Measurements from ENCODE around the gene DDAH2. TPM values are rescaled to one million over a fixed set of nuclear protein-coding genes. Genes with fewer than 3 reads are reported as not detected.

The DDAH2 gene
- 68.2 and 86.7 TPM in 2 replicates for total RNA-seq (2021)
- percentile 65 among the genes with signal in this experiment for Bru-seq, nascent RNA
- BruChase-seq, experiment 1, labeled RNA remaining after a 2-hour chase = percentile 79 among the genes with signal in this experiment
- percentile 89 among the genes with signal in this experiment for BruChase-seq, experiment 2, labeled RNA remaining after a 6-hour chase
- long read RNA-seq, transcript DDAH2-212 (6 exons, 1,688 nt) = minor isoform, 5 of 139 reads
- long read RNA-seq, transcript DDAH2-213 (7 exons, 1,688 nt) = major isoform, 119 of 139 reads
- long read RNA-seq, partial matches to known transcripts = 3 of 139 reads
- long read RNA-seq, other reads (novel, unspliced or antisense) = 9 of 139 reads

- ChIA-PET POLR2A (ENCODE audit: low non-redundant PET) (no interaction called here), CTCF (interaction anchor here (0.6 to 1.6 kb wide), 2 partner anchors 38 to 101 kb away, joined by 3 to 14 read pairs; no protein-coding TSS in a partner anchor)
- Histone ChIP-seq H3K4me3 (ENCODE audit: low read depth, low read length, poor library complexity, severe bottlenecking) (peak within 1 kb of the TSS; percentile 76), H3K36me3 (ENCODE audit: insufficient read depth, low read length, poor library complexity, severe bottlenecking) (peaks cover 51% of the 10 kb centered on the region), H3K27ac (ENCODE audit: low read depth, low read length, poor library complexity, severe bottlenecking) (peak within 1 kb of the TSS; percentile 70), H3K27me3 (replicated peaks; ENCODE audit: insufficient read depth, low read depth, low read length, poor library complexity) (no peaks in the 10 kb centered on the region), H3K4me1 (ENCODE audit: insufficient read depth, low read length, poor library complexity, severe bottlenecking) (peaks cover 11% of the 10 kb centered on the region), H3K9me3 (ENCODE audit: low read depth, low read length, poor library complexity, severe bottlenecking) (no peaks in the 10 kb centered on the region)
- TF ChIP-seq EZH2 (IDR thresholded peaks at IDR 0.05; ENCODE audit: borderline replicate concordance, low read depth, low read length, poor library complexity, severe bottlenecking) (no peak), CTCF (conservative IDR thresholded peaks at IDR 0.05; ENCODE audit: low read depth, low read length) (peak; percentile 89; the same call in 1 of the 2 replicates)
- BruUV-seq (replicated peaks) = TSS peak; percentile 50
- intact Hi-C loops (cut with micrococcal nuclease; ENCODE audit: unreplicated experiment) = loop anchor here (2.0 kb wide), 1 partner anchor 98 kb away; the partner anchor contains the start of gene HSPA1B
- DNase-seq (ENCODE audit: low spot score) = no peak
These were observed at the start of gene DDAH2 for GRCh38 chr6:31728767-31729514. Gene DDAH2 (minus strand): TSS chr6:31729299. CDS start chr6:31729161, 138 bp downstream.

GRCh38 chr6:31778193-31778592, 49.1 kb upstream of the DDAH2 start:
- CTCF ChIA-PET = interaction anchor here (0.6 kb wide), 1 partner anchor 64 kb away, joined by 3 read pairs; no protein-coding TSS in a partner anchor
- no peaks in the 10 kb centered on the region for H3K27me3 ChIP-seq (replicated peaks; ENCODE audit: insufficient read depth, low read depth, low read length, poor library complexity)
- TF ChIP-seq EZH2 (IDR thresholded peaks at IDR 0.05; ENCODE audit: borderline replicate concordance, low read depth, low read length, poor library complexity, severe bottlenecking) (no peak), CTCF (conservative IDR thresholded peaks at IDR 0.05; ENCODE audit: low read depth, low read length) (no peak)
- no peak for DNase-seq (ENCODE audit: low spot score)
- intact Hi-C loops (cut with micrococcal nuclease; ENCODE audit: unreplicated experiment) = no loop called here
- H3K4me3 ChIP-seq (ENCODE audit: low read depth, low read length, poor library complexity, severe bottlenecking) = no peak overlapping the region
- H3K4me1 ChIP-seq (ENCODE audit: insufficient read depth, low read length, poor library complexity, severe bottlenecking) = peaks cover 11% of the 10 kb centered on the region
- H3K27ac ChIP-seq (ENCODE audit: low read depth, low read length, poor library complexity, severe bottlenecking) = no peak overlapping the region
- POLR2A ChIA-PET (ENCODE audit: low non-redundant PET) = no interaction called here
- peaks cover 52% of the 10 kb centered on the region for H3K36me3 ChIP-seq (ENCODE audit: insufficient read depth, low read length, poor library complexity, severe bottlenecking)
- BruUV-seq (replicated peaks) = no TSS peak
- H3K9me3 ChIP-seq (ENCODE audit: low read depth, low read length, poor library complexity, severe bottlenecking) = no peaks in the 10 kb centered on the region

DNA sequence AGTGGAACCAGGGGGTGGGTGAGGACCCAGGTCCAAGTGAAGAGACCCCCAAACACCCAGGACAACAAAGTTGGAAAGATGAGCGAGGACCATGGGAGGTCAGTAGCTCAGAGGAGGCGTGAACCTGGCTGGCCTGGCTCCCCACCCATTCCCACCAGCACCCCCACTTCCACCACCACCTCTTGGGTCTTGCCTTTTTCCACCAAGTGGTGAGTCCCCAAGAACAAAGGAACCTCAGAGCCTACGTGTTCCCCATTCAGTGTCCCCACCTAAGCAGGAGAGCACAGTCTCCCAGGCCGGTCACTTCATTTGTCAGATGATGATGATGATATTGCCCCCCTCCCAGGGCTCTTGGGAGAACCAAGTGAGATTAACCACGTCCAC, 48.6 kb upstream of the DDAH2 start:
- ChIA-PET CTCF (interaction anchor here (0.6 kb wide), 1 partner anchor 64 kb away, joined by 3 read pairs; no protein-coding TSS in a partner anchor), POLR2A (ENCODE audit: low non-redundant PET) (no interaction called here)
- intact Hi-C loops (cut with micrococcal nuclease; ENCODE audit: unreplicated experiment) = no loop called here

More for the DNA sequence above, 48.6 kb upstream of the DDAH2 start:
- Histone ChIP-seq H3K4me1 (ENCODE audit: insufficient read depth, low read length, poor library complexity, severe bottlenecking) (peaks cover 11% of the 10 kb centered on the region), H3K9me3 (ENCODE audit: low read depth, low read length, poor library complexity, severe bottlenecking) (no peaks in the 10 kb centered on the region), H3K27ac (ENCODE audit: low read depth, low read length, poor library complexity, severe bottlenecking) (no peak overlapping the region), H3K36me3 (ENCODE audit: insufficient read depth, low read length, poor library complexity, severe bottlenecking) (peaks cover 48% of the 10 kb centered on the region), H3K4me3 (ENCODE audit: low read depth, low read length, poor library complexity, severe bottlenecking) (no peak overlapping the region), H3K27me3 (replicated peaks; ENCODE audit: insufficient read depth, low read depth, low read length, poor library complexity) (no peaks in the 10 kb centered on the region)
- DNase-seq (ENCODE audit: low spot score) = no peak
- BruUV-seq (replicated peaks) = no TSS peak
- TF ChIP-seq EZH2 (IDR thresholded peaks at IDR 0.05; ENCODE audit: borderline replicate concordance, low read depth, low read length, poor library complexity, severe bottlenecking) = no peak
- no peak for TF ChIP-seq CTCF (conservative IDR thresholded peaks at IDR 0.05; ENCODE audit: low read depth, low read length)

All from A673 (cell line).